HL-60/S4 treated with retinoic acid at 250 ng/mL for 4 days and 3 days (cell line): ENCODE results near the gene MYH6.

Experiments
- in situ Hi-C: fragments of 300-500 bp; cut with MboI; formaldehyde crosslinking; loops from 2 replicates; pipeline ENCODE4 v1.7.0; 2022; ENCODE audit warnings: low sequenced_read_pairs

MYH6 gene

DNA sequence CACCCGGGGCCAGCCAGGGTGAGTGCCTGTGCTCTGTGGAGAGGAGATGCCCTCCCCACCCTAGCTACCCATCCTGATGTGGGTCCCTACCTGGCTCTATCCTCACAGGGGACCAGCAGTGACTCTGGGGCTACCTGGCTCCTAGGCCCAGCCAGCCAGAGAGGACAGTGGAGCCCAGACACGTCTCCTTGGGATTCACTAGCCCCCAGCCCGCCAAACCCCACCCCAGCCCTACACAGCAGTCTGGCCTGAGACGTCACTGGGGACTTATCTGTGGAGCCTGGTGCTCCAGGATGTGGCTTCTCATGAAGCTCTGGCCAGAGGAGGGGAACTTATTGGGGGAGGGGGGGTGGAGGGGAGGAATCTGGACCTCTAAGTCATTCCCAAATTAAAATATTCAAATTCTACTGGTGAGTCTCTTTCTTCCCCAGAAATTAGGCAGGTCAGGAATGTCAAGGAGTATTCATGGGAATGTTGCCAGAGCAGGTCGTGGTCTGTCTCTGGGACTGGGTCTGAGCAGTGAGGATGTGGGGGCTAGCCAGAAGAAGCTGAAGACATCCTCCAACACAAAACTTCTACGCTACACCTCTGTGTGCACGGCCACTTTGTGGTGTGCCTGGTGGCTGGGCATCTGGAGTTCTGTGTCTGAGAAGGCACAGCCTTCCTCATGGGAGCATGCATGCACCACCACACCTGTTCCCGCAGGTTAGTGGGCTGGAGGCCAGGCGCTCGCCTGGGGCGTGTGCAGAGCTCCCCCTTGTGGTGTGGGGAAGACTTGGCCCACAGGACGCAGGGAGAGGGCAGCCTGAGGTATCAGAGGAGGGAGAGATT is 28.5 kb downstream of the MYH6 start:
- in situ Hi-C loops = no loop called here

DNA sequence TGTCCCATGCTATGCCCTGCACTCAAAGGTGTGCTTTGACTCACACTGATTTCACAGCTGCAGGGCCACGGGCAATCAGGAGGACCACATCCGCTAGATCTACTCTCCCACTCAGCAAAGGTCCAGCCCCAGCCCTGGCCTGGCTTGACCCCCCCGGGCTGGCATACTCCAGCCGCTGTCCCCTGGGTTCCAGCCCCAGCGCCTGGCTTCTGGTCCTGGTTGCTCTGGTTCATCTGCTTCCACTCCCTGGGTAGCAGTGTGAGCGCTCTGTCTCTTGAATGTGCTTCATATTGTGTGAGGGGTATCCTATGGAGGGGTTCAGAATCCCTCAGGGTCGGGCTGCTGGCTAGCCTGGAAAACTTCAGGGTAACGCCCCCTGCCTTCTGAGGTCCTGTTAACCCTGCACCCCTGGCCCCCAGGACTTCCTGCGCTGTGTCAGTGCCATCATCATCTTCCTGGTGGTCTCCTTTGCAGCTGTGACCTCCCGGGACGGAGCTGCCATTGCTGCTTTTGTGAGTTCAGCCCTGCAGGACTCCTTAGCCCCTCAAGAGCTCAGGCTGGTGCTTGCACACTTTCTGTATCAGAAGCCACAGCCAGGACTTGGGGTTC is 29.4 kb downstream of the MYH6 start:
- in situ Hi-C loops = no loop called here

DNA sequence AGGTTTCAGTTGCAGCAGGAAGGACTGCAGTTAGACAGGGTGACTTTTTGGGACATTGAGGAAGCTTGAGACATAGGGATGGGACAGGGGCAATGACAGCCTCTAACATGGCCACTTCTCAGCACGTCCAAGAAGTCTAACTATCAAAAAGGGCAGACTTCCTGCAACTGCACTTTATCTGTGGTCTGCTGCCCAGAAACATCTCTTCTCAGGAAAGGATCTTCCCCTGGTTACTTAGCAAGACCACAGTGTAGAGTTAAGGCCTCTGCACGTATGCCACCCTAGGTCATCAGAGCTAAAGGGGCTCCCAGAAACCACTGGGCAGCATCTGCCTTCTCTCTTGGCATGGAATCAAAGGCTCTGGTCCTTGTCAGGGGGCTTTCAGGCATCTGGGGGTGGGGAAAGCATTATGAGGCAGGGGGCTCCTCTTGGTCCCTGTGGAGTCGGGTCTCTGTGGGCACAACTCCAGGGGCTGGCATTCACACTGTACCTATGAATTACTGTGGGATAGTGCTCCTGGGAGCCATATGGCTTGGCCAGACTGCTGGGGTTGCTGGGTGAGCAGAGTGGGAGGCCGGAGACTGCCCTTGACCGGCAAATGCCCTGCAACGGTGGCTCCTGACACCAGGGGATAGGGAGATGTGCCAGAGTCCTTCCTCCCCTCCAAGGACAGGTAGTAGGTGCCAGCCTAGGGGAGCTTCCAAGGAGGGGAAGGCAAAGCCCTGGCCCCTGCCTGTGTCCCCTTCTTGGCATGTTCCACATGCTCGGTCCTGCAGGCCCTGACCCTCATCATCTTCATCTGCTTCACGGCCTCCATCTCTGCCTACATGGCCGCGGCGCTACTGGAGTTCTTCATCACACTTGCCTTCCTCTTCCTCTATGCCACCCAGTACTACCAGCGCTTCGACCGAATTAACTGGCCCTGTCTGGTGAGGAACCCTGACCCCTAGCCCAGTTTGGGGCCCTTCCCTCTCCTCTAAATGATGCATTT is 30.2 kb downstream of the MYH6 start:
- in situ Hi-C loops = no loop called here

DNA sequence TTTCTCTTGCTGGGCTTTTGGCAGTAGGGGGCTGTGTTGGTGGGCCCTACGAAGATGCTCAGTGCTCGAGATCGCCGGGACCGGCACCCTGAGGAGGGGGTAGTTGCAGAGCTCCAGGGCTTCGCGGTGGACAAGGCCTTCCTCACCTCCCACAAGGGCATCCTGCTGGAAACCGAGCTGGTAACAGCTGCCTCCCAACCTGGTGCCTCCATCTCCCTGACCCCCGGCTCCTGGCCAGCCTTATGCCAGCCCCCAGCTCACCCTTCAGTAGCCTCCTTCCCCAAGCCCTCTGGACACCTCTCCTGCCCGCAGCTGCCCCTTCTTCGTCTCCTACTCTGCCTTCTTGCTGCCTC is 30.9 kb downstream of the MYH6 start:
- in situ Hi-C loops = no loop called here

DNA sequence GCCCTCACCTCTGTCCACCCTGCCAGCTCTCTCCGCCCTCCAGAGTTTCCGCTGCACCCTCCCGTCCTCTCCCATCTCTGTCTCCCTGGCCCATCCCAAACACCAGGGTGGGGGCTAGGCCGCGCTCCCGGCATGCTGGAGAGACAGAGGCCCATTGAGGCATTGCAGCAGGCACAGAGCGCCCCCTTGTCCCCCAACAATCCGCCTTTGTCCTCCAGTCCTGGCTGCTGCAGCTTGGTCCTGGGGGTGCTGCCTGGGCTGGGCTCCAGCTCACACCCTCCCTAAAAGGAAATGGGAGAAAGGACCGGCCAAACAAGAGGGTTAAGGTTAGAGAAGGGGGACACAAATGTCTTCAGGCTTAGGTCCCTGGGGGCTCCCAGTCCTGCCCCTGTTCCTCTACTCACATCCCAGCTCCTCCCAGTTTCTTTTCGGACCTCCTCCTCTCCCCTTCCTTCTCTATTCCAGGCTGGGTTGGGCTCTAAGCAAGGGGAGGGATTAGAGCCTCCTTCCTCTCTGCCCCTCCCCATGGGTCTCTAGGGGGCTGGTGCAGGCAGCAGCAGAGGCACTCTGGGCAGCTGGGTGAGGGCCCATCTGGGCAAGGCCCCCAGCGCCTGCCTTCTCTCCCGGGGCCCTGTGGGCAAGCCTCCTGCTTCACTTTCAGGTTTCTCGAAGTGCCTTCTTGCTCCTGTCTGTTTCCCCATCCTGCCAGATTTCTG is 31.4 kb downstream of the MYH6 start, which contains the start of gene CMTM5:
TSS of gene CMTM5 (plus strand) at position 565 of the 716 bp plus-strand sequence. CDS start 206 bp downstream, outside the sequence.
- in situ Hi-C loops = no loop called here

DNA sequence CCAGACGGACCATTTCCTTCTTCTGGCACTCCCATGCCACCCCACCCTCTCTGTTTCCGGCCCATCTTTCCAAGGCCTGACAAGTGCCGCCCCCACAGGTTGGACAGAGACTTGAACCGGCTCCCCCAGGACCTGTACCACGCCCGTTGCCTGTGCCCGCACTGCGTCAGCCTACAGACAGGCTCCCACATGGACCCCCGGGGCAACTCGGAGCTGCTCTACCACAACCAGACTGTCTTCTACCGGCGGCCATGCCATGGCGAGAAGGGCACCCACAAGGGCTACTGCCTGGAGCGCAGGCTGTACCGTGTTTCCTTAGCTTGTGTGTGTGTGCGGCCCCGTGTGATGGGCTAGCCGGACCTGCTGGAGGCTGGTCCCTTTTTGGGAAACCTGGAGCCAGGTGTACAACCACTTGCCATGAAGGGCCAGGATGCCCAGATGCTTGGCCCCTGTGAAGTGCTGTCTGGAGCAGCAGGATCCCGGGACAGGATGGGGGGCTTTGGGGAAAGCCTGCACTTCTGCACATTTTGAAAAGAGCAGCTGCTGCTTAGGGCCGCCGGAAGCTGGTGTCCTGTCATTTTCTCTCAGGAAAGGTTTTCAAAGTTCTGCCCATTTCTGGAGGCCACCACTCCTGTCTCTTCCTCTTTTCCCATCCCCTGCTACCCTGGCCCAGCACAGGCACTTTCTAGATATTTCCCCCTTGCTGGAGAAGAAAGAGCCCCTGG is 32.4 kb downstream of the MYH6 start:
- in situ Hi-C loops = no loop called here

DNA sequence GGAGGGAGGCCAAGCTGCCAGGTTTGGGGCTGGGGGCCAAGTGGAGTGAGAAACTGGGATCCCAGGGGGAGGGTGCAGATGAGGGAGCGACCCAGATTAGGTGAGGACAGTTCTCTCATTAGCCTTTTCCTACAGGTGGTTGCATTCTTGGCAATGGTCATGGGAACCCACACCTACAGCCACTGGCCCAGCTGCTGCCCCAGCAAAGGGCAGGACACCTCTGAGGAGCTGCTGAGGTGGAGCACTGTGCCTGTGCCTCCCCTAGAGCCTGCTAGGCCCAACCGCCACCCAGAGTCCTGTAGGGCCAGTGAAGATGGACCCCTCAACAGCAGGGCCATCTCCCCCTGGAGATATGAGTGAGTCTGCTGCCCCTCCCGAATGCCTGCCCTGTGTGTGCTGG is 35.0 kb downstream of the MYH6 start:
- in situ Hi-C loops = no loop called here

DNA sequence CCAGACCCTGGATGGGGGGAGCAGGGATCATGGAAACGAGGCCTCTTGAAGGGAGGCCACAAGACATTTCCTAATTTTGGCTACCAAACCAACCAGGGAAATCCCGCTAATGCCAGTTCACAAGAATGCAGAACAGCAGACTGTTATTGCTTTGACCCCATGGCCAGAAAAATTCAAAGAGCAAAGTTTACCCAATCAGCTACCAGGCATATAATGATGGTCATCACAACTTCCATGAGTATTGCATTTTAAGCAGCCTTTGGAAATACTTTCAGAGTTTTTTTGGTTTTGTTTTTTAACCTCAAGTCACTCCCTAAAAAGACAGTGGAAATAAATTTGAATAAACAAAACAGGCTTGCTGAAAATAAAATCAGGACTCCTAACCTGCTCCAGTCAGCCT is 35.6 kb downstream of the MYH6 start, which contains the start of gene IL25:
TSS of gene IL25 (plus strand) at position 301 of the 400 bp plus-strand sequence.
- in situ Hi-C loops = no loop called here

DNA sequence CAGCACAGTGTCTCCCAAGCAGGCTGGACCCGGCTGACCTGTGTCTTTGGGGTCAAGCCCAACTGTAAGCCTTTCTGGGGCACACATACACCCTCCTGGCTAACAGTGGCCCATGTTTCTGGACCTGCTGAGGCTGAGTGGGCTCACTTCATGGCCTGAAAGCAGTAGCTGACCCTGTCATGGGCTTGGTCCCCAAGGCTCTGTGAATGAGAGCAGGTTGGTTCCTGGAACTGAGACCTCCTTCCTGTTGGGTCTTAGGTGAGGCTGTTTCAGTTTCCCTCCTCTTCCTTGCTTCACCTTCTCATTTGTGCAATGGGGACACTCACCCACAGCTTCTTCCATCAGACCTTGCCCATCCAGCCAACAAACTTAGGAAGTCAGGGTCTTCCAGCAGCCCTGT is 36.2 kb downstream of the MYH6 start:
- in situ Hi-C loops = no loop called here

DNA sequence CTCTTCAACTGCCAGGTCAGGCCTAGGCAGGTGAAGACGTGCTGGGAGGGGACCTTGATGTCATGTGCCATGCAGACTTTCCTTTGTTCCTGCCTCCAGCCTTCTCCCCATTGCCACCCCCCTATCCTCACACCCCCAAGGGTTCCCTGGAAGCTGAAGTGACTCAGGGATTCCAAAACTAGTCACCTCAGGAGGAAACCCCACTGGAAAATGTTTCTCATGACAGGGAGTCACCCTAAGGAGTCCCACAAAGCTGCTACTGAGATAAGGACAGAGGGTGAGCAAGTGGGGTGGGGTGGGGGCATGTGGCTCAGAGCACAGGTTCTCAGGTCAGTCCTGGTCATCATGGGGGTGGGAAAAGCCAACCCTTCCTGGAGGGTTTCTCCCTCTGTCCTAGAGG is 37.9 kb downstream of the MYH6 start:
- in situ Hi-C loops = no loop called here

DNA sequence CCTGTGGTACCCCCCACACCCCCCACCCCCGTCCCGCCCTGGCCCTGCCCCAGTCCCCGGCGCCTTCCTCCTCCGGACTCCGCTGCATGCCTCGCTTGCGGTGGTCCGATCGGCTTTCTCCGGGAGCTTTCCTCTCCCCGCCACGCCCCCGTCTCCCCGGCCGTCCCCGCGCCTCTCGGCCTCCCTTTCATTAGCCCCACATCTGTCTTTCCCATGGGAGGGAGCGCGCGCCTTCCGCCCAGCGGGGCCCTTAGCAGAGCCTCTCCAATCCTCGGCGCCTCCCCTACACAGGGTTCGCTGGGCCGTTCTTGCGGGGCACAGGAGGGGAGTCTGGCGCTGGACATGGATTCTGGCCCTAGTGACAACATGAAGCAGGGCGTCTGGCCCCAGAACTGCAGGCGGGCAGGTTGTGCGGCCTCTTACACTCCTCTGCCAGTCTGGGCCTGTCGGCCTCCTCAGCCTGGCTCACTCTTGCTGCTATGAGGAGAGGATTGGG is 41.6 kb downstream of the MYH6 start:
- in situ Hi-C loops = no loop called here

DNA sequence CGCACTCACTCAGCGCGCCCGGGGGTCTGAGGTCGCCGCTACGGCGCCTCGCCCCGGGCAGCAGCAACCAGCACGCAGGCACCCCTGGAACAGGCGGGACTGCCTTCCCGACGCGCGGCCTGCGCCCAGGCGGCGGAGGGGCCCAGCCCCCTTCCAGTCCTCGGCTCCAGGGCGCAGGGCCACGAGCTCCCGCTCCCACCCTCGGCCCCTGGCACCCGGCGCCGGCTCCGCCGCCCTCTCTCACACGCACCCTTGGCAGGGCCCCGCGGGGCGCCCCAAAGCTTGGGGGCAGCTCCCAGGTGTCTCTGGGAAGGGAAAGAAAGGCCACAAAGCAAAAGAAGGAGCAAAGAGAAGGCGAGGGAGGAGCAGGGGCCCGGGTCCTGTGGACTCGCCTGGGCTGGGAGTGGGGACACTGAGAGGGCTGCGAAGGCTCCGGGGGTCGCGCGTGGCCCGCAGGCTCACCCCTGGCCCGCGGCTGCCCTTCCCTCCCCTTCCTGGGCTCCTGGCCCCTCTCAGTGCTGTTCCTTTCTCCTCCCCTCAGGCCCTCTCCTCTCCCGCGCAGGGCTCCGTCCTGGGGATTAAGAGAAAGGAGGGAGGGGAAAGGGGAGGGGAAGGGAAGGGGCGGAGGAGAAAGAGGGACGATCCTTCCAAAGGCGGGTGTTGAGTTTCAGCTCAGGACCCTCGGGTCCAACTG is 42.2 kb downstream of the MYH6 start:
- in situ Hi-C loops = no loop called here

DNA sequence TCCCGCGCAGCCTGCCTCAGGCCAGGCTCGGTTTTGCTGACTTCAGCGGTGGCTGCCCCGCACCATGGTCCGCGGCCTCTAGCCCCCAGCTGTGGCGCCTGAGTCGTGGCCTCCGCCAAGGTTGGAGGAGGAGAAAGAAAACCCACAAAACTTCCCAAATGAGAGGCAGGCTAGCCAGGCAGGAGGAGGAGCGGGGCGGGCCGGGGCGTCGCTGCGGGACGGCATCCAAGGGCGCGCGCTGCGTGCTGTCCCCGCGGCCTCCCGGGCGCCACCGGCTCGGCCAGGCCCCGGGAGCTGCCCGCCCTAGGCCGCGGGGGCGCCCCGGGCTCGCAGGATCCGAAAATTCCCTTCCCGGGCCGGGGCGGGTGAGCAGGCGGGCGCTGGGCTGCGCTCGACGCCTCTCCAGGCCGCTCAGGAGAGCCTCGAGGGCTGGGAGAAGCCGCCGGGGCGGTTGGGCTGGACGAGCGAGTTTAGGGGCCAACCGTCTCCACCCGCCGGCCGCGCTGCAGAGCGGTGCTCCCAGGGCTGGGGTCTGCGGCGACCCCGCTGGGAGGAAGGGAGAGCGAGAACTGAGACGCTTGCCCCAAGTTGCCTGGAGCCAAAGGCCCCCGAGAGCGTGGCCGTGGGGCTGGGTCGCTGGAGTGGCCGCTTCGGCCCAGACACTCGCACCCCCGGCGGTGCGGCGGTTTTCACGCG is 42.9 kb downstream of the MYH6 start, which contains the start of gene EFS:
TSS of gene EFS (minus strand) at position 137 of the 696 bp plus-strand sequence. CDS start 147 bp downstream, outside the sequence.
- in situ Hi-C loops = no loop called here

DNA sequence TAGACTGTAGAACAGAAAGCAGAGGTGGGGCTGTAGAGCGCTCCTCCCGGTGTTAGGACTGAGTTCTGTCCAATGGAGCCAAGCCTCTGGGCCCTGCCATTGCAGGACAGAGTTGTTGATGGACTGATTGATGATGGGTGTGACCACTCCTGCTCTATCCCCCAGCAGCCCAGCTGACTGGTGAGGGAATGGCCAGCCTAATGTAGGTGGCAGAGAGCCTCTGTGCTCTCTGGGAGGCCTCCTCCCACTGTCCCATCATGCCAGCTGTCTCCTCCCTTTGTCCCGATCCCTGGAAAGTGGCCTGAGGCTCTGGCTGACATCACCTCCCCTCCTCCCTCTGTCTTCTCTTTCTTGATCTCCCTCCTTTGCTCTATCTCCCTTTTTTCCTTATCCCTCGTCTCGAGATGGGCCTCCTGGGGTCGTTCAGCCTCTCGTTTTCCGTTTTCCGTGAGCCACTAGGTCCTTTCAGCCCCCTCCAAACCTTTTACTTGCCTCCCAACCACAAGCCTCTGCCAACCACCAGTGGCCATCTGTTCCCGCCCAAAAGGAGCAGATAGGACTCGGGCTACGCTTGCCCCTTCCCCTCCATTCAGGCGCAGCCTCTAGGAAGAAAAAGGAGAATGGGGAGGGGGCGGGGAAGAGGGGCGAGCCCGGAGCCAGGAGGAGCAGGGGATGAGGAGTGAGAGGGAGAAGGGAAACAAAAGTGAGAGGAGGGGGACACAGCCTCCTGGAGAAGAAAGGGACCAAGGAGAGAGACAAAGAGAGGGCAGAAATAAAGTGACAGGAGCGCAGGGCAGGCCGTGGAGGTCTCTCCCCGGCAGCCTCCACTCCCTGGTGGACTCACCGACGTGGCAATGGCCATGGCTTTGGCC is 43.7 kb downstream of the MYH6 start:
- in situ Hi-C loops = no loop called here

DNA sequence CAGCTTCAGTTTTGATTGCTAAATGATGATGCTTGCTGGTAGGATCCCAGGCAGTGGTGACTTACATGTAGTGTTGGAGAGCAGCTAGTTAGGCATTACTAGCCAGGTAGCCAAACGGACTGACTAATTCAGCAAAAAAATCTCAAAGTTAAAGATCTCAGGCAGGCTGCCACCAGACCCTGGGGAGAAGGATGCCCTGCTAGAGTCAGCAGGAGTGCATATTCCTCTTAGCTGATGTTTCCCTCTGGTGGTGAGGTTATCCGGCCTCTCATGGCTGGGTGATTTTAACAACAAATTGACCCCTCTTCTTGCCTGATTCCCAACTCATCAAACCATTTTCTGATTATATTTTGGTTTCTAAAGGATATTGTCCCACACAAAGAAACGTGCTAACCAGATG is 45.9 kb downstream of the MYH6 start:
- in situ Hi-C loops = no loop called here

DNA sequence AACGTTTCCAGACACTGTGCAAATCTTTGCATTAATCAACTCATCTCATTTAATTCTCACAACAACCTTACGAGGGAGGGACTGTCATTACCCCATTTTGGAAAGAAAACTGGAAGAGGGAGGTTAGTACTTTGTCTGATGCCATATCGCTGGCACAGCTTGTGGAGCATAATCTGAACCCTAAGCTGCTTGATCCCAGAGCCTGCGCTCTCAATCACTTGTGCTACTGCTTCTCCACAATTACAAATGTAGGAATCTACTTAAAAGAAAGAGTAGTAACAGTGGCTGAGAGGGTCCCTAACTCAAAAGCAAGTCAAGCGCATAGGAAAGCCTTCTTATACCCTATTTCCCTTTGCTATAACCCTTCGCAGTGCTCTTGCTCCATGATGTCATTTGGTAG is 46.3 kb downstream of the MYH6 start:
- in situ Hi-C loops = no loop called here

DNA sequence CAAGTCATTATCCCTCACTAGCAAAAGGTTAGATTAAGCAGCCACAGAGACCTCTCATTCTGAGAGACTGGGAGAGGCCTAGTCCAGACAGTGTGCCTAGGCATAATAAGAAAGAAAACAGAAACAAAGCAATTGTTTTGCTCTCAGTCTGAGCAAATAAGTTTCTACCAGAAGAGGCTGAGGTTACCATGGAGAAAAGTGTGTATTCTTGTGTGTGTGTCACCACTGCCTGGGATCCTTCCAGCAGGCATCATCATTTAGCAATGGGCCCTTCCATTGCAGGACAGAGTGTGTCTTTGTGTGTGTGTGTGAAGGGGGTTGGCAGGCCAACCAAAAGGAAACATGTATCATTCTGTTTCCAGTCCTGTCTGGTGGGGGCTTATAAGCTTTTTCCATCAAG is 46.8 kb downstream of the MYH6 start:
- in situ Hi-C loops = no loop called here

DNA sequence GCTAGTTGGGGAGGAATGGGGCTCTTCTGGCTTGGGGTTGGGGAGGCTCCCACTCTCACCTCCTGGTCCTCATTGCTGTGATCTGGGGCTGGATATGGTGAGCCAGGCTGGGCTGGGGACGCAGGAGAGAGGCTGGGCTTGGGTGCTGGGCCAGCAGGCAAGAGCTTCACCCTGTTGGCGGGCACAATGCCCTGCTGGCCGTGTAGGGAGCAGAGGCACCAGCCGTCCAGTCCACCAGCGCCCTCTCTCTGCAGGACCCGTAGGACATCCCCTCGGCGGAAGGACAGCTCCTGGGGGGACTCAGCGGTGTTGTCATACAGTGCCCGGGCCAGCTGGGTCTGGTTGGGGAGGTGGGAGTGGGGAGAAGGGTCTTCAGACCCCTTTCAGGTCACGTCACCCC is 47.6 kb downstream of the MYH6 start:
- in situ Hi-C loops = no loop called here
